Smooth muscle cell of the brain vasculature (primary cell): Measurements from ENCODE around the gene FHOD3.
"Not testable (repeated sequence)": the region's sequence is repeated elsewhere in the genome, so short reads cannot be mapped to it uniquely, and the experiment has no call there.

ENCODE experiments used
- DNase-seq: peaks from one replicate; pipeline ENCODE4 v3.0.0-alpha.2; 2012; ENCODE audit warnings: low read depth, low spot score

Gene FHOD3

DNA sequence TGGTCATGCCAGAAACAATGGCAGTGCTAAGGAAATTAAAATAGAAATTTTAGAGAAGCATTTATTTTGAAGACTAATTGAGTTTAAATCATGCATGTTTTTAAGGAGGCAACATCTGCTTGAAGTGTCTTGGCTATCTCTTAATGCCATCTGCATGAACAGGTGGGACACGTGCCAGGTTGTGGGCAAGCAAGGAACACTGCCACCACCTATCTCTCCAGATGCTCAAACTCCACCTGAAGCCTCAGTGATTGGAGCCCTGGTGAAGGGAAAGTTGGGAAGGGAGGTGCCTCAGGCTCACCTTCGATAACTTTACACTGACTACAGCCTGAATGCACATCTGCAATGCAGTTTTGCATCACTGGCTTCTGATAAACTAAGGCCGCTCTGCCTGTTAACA, 439.8 kb downstream of the FHOD3 start:
- DNase-seq = no peak

GRCh38 chr18:36744261-36744876, 446.9 kb downstream of the FHOD3 start:
- DNase-seq = no peak

DNA sequence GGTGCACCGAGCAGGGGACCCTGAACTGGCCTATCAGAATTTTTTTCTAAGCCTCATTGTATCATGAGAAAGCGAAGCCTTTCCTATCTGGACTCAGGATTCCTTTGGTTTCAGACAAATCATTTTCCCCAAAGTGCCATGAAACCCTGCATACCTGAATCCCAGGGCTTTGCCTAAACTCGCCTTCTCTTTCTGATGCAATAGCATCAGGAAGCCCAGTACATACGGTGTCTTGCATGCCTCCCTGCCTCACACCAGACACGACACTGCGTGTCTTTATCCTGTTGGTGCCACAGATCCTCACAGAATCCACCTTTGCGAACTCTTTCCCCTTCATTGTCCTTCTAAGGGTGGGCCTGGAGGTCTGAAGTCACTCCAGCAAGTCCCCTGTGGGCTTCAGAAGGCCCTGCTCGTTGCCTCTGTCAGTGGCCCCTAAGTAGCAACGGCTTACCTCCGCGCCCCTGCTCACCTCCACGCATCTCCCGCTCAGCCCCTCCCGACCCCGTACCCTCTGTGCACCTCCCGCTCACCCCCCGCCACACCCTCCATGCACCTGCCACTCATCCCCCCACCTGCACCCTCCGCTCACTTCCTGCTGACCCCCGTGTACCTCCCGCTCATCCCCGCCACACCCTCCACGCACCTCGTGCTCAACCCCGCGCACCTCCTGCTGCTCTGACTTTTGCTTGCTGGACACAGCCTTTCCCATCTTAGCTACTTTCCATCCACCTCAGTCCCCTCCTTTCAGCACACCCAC, 447.9 kb downstream of the FHOD3 start:
- no peak for DNase-seq

- DNase-seq = no peak
Observed at GRCh38 chr18:36752929-36753865, 455.7 kb downstream of the FHOD3 start.

- no peak for DNase-seq
Observed at GRCh38 chr18:36756242-36756641, 458.7 kb downstream of the FHOD3 start.

- DNase-seq = peak; percentile 21
Observed at GRCh38 chr18:36757081-36757480, 459.6 kb downstream of the FHOD3 start.

DNA sequence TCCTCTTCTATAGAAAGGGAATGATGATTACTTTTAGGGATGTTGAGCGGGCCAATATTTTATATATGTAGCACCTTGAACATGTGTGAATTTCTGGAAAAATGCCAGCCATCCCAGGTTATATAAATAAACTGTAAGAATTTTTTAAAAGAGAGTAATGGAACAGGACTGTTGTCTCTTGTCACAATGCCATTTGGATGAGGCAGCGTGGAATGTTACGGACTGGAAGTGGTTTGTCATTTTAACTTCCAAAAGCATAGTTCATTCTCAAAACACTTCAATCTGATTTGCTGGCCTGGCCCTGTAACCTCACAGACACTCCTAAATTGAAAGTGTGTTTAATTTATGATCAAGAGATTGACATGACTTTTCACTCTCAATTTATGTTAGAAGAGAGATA, 460.5 kb downstream of the FHOD3 start:
- DNase-seq = no peak

GRCh38 chr18:36758623-36759022, 461.1 kb downstream of the FHOD3 start:
- DNase-seq = no peak

- no peak for DNase-seq
Observed at GRCh38 chr18:36759167-36759776, 461.8 kb downstream of the FHOD3 start.

GRCh38 chr18:36760598-36760997, 463.1 kb downstream of the FHOD3 start:
- no peak for DNase-seq

GRCh38 chr18:36761186-36761698, 463.7 kb downstream of the FHOD3 start:
- DNase-seq = no peak

DNA sequence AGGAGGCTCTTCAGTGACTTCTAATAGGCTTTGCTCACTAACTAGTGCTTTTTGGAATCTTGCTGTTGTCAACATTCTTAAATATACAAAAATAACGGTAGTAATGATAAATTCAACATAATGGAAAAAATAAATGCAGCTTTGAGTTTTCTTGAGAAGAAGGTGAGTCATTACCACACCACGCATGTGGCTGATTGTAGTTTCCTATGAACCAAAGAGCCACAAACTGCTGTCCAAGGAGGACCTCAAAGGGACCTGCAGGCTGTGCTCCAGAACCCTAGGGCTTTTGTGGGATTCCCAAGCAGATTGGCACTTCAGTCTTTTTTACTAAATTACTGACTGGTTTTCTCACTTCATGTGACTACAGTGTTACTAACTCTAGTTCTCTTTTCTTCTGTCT, 464.6 kb downstream of the FHOD3 start:
- DNase-seq = no peak

DNA sequence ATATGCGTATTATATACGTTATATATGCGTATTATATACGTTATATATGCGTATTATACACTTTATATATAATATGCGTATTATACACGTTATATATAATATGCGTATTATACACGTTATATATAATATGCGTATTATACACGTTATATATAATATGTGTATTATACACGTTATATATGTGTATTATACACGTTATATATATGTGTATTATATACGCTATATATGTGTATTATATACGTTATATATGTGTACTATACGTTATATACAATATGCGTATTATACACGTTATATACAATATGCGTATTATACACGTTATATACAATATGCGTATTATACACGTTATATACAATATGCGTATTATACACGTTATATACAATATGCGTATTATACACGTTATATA, 465.5 kb downstream of the FHOD3 start:
- not testable (repeated sequence) for DNase-seq

GRCh38 chr18:36766836-36767235, 469.3 kb downstream of the FHOD3 start:
- DNase-seq = no peak

- DNase-seq = no peak
Observed at GRCh38 chr18:36769172-36769571, 471.7 kb downstream of the FHOD3 start.

GRCh38 chr18:36769611-36770314, 472.2 kb downstream of the FHOD3 start:
- DNase-seq = no peak

GRCh38 chr18:36770315-36770946, 472.9 kb downstream of the FHOD3 start:
- no peak for DNase-seq

DNA sequence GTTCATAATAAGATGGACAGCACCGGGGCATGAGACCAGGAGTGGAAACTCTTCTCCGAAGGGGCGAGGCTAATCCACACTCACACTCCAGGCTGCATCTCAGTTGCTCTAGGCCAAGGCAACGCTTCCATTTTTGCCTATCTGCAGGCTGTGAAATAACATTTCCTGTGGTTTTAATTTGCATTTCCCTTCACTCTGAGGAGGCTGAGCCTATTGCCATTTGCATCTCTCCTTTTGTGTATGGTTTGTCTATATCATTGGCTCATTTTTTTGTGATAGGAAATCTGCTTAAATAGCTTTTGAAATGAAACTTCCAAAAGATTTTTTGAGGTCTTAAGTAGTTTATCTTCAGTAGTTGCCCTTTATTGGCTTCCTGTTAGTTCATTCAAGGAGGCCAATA, 473.7 kb downstream of the FHOD3 start:
- DNase-seq = no peak

DNA sequence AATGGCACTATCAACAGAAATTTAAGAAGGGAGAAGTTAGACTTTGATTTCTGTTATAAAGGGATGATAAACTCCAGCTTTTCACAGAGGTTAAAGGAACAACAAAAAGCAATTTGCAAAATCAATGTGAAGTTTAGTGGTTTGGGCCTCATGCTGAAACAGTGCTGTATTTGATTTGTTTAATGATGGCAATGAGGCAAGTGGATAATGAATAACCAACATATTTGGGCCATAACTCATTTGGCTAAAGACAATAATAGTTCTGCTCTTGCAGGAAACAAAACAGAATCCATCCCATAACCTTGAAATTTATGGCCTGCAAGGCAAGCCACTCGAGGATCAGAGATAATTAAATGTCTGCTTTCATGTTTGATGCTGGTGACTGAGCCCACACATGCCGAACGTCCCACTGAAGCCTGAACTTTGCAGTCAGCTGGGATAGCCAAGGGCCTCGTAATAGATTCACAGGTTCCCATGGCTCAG, 474.8 kb downstream of the FHOD3 start:
- DNase-seq = no peak

DNA sequence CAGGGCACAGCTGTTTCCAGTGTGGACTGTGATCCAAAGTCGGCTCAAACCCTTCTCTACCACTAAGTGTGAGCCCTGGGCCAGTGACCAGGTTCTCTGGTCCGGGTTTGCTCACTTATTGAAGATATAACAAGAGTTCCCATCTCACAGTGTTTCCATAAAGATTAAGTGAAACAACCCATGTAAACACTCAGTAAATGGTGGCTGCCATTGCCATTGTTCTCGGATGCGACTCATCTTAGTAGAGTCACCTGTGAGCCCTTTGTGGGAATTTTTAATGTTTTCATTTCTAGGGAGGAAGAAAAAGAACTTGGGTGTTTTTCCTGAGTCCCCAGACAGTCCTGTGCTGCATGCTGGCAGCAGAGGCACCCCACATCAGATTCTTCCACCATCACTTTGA, 477.9 kb downstream of the FHOD3 start:
- DNase-seq = no peak
